H7 (cell line): ENCODE data around the gene STX18. TPM values are rescaled to one million over a fixed set of nuclear protein-coding genes. Genes with fewer than 3 reads are reported as not detected.
"Not testable (repeated sequence)": the region's sequence is repeated elsewhere in the genome, so short reads cannot be mapped to it uniquely, and the experiment has no call there.

Experiments
- DNase-seq: peaks from one replicate; pipeline ENCODE4 v3.0.0; 2012
- H3K27me3 ChIP-seq: 2 replicates; pipeline ENCODE4 v1.6.0; 2011; ENCODE audit warnings: mild to moderate bottlenecking, low read length; ENCODE audit not compliant: control insufficient read depth, insufficient read depth
- H3K36me3 ChIP-seq: replicated peaks from 2 replicates; pipeline ENCODE4 v1.5.1; 2011; ENCODE audit warnings: low read length; ENCODE audit not compliant: control insufficient read depth, insufficient read depth
- H3K4me3 ChIP-seq: 2 replicates; pipeline ENCODE4 v1.5.1; 2011; ENCODE audit warnings: low read depth, mild to moderate bottlenecking, control low read depth, low read length, moderate library complexity; ENCODE audit not compliant: insufficient read depth
- total RNA-seq: library from RNA; depleted of rRNA; stranded (reverse); fragments of >200 nt; shearing (Covaris generic); gene quantifications from 2 replicates; pipeline ENCODE4 v1.2.3, GENCODE V29; 2014

STX18 gene
- total RNA-seq, 1 experiment from 2014 or later: 16.1 TPM

DNA sequence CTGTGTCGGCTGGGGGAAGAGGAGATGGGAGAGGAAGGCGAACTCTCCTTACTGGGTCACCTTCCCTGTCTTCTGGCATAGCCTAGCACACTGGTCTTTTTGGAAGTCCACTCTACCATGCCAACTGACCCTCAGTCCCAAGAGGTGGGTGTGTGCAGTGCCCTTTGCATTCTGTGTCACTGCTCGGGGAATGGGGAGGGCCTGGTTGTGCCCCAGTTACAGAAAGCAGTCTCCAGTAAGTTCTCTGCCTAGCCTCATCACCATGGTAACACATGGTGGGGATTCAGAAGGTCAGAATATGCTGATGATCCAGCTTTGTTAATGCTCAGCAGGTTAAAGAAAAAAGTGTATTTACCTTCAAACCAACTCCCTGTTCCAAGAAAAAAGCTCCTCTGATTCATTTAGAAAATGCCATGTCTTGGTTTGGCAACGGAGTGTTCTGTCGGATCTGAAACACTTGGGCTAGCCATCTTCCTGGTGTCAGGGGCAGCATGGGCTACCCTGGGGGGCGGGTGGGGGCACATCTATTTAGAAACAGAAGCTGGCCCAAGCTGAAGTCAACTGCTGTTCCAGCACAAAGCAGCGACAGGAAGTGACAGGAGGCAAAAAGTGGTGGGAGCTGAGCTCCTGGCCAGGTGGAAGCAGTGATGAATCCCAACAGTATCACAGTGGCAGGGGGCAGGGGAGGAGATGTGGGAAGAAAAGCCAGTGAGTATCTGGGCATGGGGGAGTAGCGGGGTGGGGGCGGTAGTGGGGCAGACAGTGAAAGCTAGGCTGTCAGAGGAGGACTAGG lies 117.9 kb downstream of the STX18 start:
- H3K4me3 ChIP-seq: no peak overlapping the region
- H3K27me3 ChIP-seq: no peaks in the 10 kb centered on the region
- DNase-seq: peak; percentile 72
- peaks cover 6% of the 10 kb centered on the region for H3K36me3 ChIP-seq

DNA sequence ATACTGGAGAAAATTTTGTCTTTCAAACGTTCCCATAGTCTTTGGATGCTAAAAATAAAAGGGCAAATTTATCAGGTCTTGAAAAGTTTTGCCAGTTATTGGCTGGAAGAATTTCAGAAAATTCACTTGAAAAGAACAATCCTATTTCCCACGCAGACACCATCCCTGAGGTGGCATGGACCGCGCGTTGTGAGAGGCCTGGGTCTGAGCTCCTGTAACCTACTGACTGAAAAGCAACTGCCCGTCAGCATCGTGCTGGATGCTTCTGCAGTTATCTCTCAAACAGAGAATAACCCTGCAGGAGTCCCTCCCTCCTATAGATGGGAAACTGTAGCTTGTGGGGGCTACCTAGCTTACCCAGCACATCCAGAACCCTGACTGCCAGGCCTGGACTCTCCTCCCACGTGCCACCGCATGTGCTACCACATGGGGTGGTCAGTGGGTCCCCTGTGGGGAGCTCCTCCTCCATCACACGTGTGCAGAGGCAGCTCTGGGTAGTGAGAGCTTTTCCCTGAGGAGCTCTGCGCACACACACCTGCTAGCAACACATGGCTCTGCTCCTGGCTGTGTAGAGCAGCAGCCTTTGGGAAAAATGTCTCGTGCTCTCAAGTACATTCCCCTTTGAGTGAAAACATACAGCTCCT lies 118.9 kb downstream of the STX18 start:
- no peak for DNase-seq
- Histone ChIP-seq H3K27me3 (no peaks in the 10 kb centered on the region), H3K36me3 (peaks cover 8% of the 10 kb centered on the region), H3K4me3 (no peak overlapping the region)

DNA sequence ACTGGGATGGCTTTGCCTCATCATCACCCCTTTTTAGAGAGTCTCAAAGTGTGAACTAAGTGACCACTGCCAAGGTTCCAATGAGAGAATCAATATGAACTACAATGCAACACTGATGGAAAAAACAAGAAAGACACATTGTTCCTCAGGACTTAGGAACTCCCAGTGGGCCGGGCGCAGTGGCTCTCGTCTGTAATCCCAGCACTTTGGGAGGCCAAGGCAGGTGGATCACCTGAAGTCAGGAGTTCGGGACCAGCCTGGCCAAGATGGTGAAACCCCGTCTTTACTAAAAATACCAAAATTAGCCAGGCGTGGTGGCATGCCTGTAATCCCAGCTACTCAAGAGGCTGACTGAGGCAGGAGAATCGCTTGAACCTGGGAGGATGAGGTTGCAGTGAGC lies 119.7 kb downstream of the STX18 start:
- H3K4me3 ChIP-seq, DNase-seq, H3K27me3 ChIP-seq: not testable (repeated sequence)

GRCh38 chr4:4421356-4421755 lies 120.5 kb downstream of the STX18 start:
- H3K4me3 ChIP-seq: no peak overlapping the region
- DNase-seq: no peak
- no peaks in the 10 kb centered on the region for H3K27me3 ChIP-seq
- peaks cover 8% of the 10 kb centered on the region for H3K36me3 ChIP-seq

More for the DNA sequence above, 119.7 kb downstream of the STX18 start:
- H3K36me3 ChIP-seq: not testable (repeated sequence)

DNA sequence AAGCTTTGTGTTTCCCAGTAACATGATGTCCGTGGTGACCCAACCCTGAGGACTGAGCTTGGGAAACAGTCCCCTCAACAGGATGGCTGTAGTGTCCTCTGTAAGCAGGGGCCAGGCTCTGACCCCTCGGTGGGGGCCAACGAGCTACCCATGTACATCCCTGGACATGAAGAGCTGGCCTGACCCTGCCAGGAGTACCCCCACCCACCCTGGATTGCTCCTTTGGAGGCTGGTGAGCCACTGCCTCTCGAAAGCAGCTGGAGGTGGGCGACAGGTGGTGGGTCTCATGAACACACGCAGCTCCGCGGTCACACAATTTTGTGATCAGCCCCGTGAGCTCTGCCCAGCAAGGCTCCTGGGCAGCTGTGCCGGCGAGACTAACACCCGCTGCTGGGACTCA lies 121.4 kb downstream of the STX18 start:
- no peaks in the 10 kb centered on the region for H3K27me3 ChIP-seq
- peaks cover 8% of the 10 kb centered on the region for H3K36me3 ChIP-seq
- H3K4me3 ChIP-seq: no peak overlapping the region
- no peak for DNase-seq

- no peak overlapping the region for H3K4me3 ChIP-seq
- no peak for DNase-seq
- H3K36me3 ChIP-seq: peaks cover 8% of the 10 kb centered on the region
- H3K27me3 ChIP-seq: no peaks in the 10 kb centered on the region
Measured at GRCh38 chr4:4419896-4420295, 122.0 kb downstream of the STX18 start.

- H3K4me3 ChIP-seq: no peak overlapping the region
- DNase-seq: no peak
- H3K27me3 ChIP-seq: no peaks in the 10 kb centered on the region
Measured at GRCh38 chr4:4418676-4419390, 123.0 kb downstream of the STX18 start.

GRCh38 chr4:4417886-4418285 lies 124.0 kb downstream of the STX18 start:
- DNase-seq: no peak
- Histone ChIP-seq H3K36me3 (peaks cover 8% of the 10 kb centered on the region), H3K27me3 (no peaks in the 10 kb centered on the region), H3K4me3 (no peak overlapping the region)

More at GRCh38 chr4:4418676-4419390, 123.0 kb downstream of the STX18 start:
- peaks cover 8% of the 10 kb centered on the region for H3K36me3 ChIP-seq

DNA sequence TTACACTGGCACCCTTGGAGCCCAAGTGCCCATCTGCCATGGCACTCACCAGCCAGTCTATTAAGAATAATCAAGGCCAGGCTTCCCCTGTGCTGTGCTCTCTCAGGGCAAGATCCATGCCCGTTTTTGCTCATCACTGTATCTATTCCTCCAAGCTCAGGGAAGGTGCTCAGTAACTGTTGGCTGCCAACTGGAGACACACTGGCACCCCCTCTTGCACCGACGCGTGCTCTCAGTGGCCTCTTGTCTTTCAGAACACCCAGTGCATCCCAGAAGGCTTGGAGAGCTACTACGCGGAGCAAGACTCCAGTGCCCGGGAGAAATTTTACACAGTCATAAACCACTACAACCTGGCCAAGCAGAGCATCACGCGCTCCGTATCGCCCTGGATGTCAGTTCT lies 124.9 kb downstream of the STX18 start:
- Histone ChIP-seq H3K4me3 (no peak overlapping the region), H3K36me3 (peaks cover 8% of the 10 kb centered on the region), H3K27me3 (no peaks in the 10 kb centered on the region)
- no peak for DNase-seq

GRCh38 chr4:4415806-4416805 lies 125.7 kb downstream of the STX18 start:
- H3K36me3 ChIP-seq: peaks cover 8% of the 10 kb centered on the region
- H3K4me3 ChIP-seq: no peak overlapping the region
- H3K27me3 ChIP-seq: no peaks in the 10 kb centered on the region
- no peak for DNase-seq

GRCh38 chr4:4415107-4415805 lies 126.6 kb downstream of the STX18 start:
- DNase-seq: no peak
- Histone ChIP-seq H3K4me3 (no peak overlapping the region), H3K27me3 (no peaks in the 10 kb centered on the region), H3K36me3 (peaks cover 10% of the 10 kb centered on the region)

GRCh38 chr4:4413806-4414205 lies 128.0 kb downstream of the STX18 start:
- peaks cover 4% of the 10 kb centered on the region for H3K36me3 ChIP-seq
- H3K4me3 ChIP-seq: no peak overlapping the region
- H3K27me3 ChIP-seq: no peaks in the 10 kb centered on the region
- no peak for DNase-seq

GRCh38 chr4:4413373-4413725 lies 128.5 kb downstream of the STX18 start:
- H3K36me3 ChIP-seq: peaks cover 3% of the 10 kb centered on the region
- no peaks in the 10 kb centered on the region for H3K27me3 ChIP-seq
- H3K4me3 ChIP-seq: no peak overlapping the region
- no peak for DNase-seq
